ENCODE data around the gene MYH15. TPM values are rescaled to one million over a fixed set of nuclear protein-coding genes. Genes with fewer than 3 reads are reported as not detected.

Gene MYH15
- polyA plus RNA-seq, 3 donors: not detected

DNA sequence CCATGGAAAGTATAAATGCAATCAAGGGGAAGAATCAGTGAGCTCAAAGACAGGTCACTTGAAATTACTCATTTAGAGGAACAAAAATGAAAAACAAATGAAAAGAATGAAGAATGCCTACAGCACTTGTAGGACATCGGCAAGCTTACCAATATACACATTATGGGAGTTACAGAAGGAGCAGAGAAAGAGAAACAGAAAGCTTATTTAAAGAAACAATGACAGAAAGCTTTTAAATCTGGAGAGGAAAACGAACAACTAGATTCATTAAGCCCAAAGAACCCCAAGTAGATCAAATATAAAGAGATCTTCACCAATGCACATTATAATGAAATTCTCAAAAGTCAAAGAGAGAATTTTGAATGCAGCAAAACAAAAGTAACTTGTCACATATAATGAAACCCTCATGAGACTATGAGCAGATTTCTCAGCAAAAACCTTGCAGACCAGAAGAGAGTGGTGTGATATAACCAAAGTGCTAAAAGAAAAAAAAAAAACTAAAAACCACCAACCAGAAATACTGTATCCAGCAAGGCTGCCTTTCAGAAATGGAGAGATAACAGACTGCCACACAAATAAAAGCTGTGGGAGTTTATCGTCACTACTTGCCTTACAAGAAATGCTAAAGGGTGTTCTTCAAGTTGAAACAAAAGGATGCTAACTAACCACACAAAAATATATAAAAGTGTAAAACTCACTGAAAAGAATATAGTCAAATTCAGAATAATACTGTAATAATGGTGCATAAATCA, 63.1 kb downstream of the MYH15 start:
- H3K27ac Mint-ChIP-seq: no peak overlapping the region
- no peaks in the 10 kb centered on the region for H3K36me3 ChIP-seq (replicated peaks in 1 of 2; ENCODE audit: control insufficient read depth in 1 of 2, insufficient read depth in 2 of 2, low read length in 2 of 2)
- no peaks in the 10 kb centered on the region for H3K79me2 ChIP-seq (ENCODE audit: insufficient read depth, low read length)
- DNase-seq: no peak
- peaks cover 11 to 20% (median 17%) of the 10 kb centered on the region in 7 donors for H3K9me3 Mint-ChIP-seq
- H3K4me1 ChIP-seq (ENCODE audit: control insufficient read depth in 1 of 2, insufficient read depth in 2 of 2, low read length in 2 of 2): peaks cover 0 to 4% of the 10 kb centered on the region in 2 donors
- peaks cover 6 to 9% of the 10 kb centered on the region in 2 donors for H3K36me3 Mint-ChIP-seq
- H3K4me3 ChIP-seq (replicated peaks in 1 of 3; ENCODE audit: low read depth in 2 of 3, low read length in 3 of 3): no peak overlapping the region
- peaks cover 9 to 16% of the 10 kb centered on the region in 2 donors for H3K9me3 ChIP-seq (replicated peaks in 1 of 2; ENCODE audit: control insufficient read depth in 1 of 2, insufficient read depth in 1 of 2, low read length in 2 of 2)
- H3K9ac ChIP-seq (ENCODE audit: insufficient read depth, low read length, poor library complexity, severe bottlenecking): no peak overlapping the region
- peaks cover 15% of the 10 kb centered on the region for H3K4me1 Mint-ChIP-seq
- no peak overlapping the region for H3K4me2 ChIP-seq (replicated peaks; ENCODE audit: extremely low read depth, low read length, poor library complexity, severe bottlenecking)
- H3K27ac ChIP-seq (ENCODE audit: low read depth in 1 of 2, low read length in 2 of 2): no peak overlapping the region
- TF ChIP-seq, protein P1, sequence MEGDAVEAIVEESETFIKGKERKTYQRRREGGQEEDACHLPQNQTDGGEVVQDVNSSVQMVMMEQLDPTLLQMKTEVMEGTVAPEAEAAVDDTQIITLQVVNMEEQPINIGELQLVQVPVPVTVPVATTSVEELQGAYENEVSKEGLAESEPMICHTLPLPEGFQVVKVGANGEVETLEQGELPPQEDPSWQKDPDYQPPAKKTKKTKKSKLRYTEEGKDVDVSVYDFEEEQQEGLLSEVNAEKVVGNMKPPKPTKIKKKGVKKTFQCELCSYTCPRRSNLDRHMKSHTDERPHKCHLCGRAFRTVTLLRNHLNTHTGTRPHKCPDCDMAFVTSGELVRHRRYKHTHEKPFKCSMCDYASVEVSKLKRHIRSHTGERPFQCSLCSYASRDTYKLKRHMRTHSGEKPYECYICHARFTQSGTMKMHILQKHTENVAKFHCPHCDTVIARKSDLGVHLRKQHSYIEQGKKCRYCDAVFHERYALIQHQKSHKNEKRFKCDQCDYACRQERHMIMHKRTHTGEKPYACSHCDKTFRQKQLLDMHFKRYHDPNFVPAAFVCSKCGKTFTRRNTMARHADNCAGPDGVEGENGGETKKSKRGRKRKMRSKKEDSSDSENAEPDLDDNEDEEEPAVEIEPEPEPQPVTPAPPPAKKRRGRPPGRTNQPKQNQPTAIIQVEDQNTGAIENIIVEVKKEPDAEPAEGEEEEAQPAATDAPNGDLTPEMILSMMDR (IDR thresholded peaks at IDR 0.05): no peak
- H4K20me1 ChIP-seq (ENCODE audit: insufficient read depth, low read length): no peaks in the 10 kb centered on the region
- no peak overlapping the region for H3K4me3 Mint-ChIP-seq
- H2AFZ ChIP-seq (ENCODE audit: insufficient read depth, low read depth, low read length, poor library complexity, severe bottlenecking): no peak overlapping the region
- intact Hi-C loops (cut with micrococcal nuclease): no loop called here
- no peaks in the 10 kb centered on the region for H3K27me3 ChIP-seq (ENCODE audit: control insufficient read depth in 2 of 2, insufficient read depth in 2 of 2, low read length in 2 of 2)
- WGBS (ENCODE audit: insufficient coverage): no CpG with 5 or more reads among the region's 3 CpGs
- peaks cover 0 to 2% (median 0%) of the 10 kb centered on the region in 3 donors for H3K27me3 Mint-ChIP-seq (ENCODE audit: low read depth in 3 of 3)

DNA sequence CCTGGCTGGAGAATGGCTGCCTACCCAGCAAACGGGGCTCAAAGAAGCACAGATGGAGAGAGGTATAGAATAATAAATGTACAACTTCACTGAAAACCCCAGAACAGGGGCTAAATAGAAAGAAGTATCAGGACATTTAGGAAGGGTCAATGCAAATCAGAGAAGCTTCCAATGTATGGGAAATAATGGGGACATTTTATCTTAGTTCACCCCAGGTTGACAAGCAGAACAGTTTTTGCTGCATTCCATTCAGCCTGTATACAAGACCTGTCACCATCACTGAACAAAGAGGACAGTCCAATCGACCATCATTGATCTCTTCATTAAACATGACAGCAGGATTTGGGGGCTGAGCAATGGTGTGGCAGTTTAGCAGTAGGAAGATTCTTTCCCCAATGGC, 68.1 kb downstream of the MYH15 start:
- WGBS (ENCODE audit: insufficient coverage): no CpG with 5 or more reads among the region's 2 CpGs
- H3K36me3 Mint-ChIP-seq: peaks cover 5 to 6% of the 10 kb centered on the region in 2 donors
- no peak for DNase-seq

More for the DNA sequence above, 68.1 kb downstream of the MYH15 start:
- H3K79me2 ChIP-seq (ENCODE audit: insufficient read depth, low read length): no peaks in the 10 kb centered on the region
- no peaks in the 10 kb centered on the region for H3K27me3 ChIP-seq (ENCODE audit: control insufficient read depth in 2 of 2, insufficient read depth in 2 of 2, low read length in 2 of 2)
- no peak overlapping the region for H3K4me3 Mint-ChIP-seq
- TF ChIP-seq, protein P1 (IDR thresholded peaks at IDR 0.05): no peak
- H3K4me1 ChIP-seq (ENCODE audit: control insufficient read depth in 1 of 2, insufficient read depth in 2 of 2, low read length in 2 of 2): no peaks in the 10 kb centered on the region
- H4K20me1 ChIP-seq (ENCODE audit: insufficient read depth, low read length): no peaks in the 10 kb centered on the region
- H3K36me3 ChIP-seq (replicated peaks in 1 of 2; ENCODE audit: control insufficient read depth in 1 of 2, insufficient read depth in 2 of 2, low read length in 2 of 2): no peaks in the 10 kb centered on the region
- H3K9ac ChIP-seq (ENCODE audit: insufficient read depth, low read length, poor library complexity, severe bottlenecking): no peak overlapping the region
- H3K27me3 Mint-ChIP-seq (ENCODE audit: low read depth in 3 of 3): peaks cover 0 to 3% (median 2%) of the 10 kb centered on the region in 3 donors
- no peak overlapping the region for H3K4me3 ChIP-seq (replicated peaks in 1 of 3; ENCODE audit: low read depth in 2 of 3, low read length in 3 of 3)
- no peak overlapping the region for H2AFZ ChIP-seq (ENCODE audit: insufficient read depth, low read depth, low read length, poor library complexity, severe bottlenecking)
- intact Hi-C loops (cut with micrococcal nuclease): no loop called here
- peaks cover 9 to 12% of the 10 kb centered on the region in 2 donors for H3K9me3 ChIP-seq (replicated peaks in 1 of 2; ENCODE audit: control insufficient read depth in 1 of 2, insufficient read depth in 1 of 2, low read length in 2 of 2)
- H3K27ac ChIP-seq (ENCODE audit: low read depth in 1 of 2, low read length in 2 of 2): no peak overlapping the region
- no peak overlapping the region for H3K4me2 ChIP-seq (replicated peaks; ENCODE audit: extremely low read depth, low read length, poor library complexity, severe bottlenecking)
- H3K9me3 Mint-ChIP-seq: peaks cover 11 to 17% (median 15%) of the 10 kb centered on the region in 7 donors
- H3K27ac Mint-ChIP-seq: no peak overlapping the region
- peaks cover 9% of the 10 kb centered on the region for H3K4me1 Mint-ChIP-seq

Measured in CD14-positive monocyte (primary cell).